ENCODE data around the gene RGP1.

RGP1 gene

DNA sequence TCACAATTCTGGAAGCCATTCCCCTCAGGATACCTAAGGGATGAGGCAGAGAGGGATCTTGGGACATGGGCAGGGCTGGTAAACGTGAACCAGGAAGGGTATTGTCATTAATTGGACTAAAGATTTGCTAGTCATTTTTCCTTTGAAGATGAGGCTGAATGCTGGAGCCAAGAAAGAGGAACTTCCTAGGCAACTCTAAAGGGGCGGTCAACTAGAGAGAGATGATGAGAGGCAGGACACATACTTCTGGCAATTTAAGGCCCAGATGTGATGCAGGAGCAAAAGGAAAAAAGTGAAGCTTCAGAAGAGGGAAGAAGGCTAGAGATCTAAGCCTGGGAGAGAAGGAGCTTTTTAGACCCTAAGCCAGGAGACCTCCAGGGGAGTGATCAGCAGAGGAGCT is 5.6 kb upstream of the RGP1 start:
- TF ChIP-seq, protein P1, sequence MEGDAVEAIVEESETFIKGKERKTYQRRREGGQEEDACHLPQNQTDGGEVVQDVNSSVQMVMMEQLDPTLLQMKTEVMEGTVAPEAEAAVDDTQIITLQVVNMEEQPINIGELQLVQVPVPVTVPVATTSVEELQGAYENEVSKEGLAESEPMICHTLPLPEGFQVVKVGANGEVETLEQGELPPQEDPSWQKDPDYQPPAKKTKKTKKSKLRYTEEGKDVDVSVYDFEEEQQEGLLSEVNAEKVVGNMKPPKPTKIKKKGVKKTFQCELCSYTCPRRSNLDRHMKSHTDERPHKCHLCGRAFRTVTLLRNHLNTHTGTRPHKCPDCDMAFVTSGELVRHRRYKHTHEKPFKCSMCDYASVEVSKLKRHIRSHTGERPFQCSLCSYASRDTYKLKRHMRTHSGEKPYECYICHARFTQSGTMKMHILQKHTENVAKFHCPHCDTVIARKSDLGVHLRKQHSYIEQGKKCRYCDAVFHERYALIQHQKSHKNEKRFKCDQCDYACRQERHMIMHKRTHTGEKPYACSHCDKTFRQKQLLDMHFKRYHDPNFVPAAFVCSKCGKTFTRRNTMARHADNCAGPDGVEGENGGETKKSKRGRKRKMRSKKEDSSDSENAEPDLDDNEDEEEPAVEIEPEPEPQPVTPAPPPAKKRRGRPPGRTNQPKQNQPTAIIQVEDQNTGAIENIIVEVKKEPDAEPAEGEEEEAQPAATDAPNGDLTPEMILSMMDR (IDR thresholded peaks at IDR 0.05; ENCODE audit: control insufficient read depth, extremely low read depth, insufficient read depth): no peak
- DNase-seq (ENCODE audit: low read depth): no peak
- no peak overlapping the region for H3K4me3 ChIP-seq (ENCODE audit: low read depth, low read length)

DNA sequence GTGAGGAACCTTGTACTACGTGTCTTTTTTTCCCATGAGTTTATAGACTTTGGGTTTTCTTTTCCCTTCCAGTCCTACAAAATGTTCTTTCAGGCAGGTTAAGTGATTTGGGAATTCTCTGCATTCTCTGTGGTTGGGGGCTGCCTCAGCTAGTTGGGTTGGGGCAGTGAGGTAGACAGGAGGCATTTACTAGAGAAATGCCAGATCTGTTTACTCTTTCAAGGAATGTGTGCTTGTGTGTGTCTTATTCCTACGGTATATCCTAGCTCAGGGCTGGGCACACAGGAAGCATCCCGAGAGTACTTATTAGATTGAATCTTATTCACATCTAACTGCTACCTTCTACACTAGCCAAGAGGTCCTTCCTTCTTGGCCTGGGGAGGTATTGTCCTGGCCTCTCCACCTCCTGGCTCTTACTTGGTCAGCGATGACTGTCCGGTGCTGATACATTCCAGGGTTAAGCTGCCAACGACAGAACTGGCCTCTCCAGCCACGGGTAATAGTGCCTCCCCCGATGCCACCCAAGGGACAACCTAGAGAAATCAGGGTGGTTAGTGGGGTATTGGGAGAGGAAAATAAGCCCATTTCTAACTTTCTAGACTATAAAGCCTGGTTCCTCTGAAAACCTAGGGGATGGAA is 5.1 kb upstream of the RGP1 start:
- DNase-seq (ENCODE audit: low read depth): no peak
- no peak overlapping the region for H3K4me3 ChIP-seq (ENCODE audit: low read depth, low read length)
- TF ChIP-seq, protein P1 (IDR thresholded peaks at IDR 0.05; ENCODE audit: control insufficient read depth, extremely low read depth, insufficient read depth): no peak

DNA sequence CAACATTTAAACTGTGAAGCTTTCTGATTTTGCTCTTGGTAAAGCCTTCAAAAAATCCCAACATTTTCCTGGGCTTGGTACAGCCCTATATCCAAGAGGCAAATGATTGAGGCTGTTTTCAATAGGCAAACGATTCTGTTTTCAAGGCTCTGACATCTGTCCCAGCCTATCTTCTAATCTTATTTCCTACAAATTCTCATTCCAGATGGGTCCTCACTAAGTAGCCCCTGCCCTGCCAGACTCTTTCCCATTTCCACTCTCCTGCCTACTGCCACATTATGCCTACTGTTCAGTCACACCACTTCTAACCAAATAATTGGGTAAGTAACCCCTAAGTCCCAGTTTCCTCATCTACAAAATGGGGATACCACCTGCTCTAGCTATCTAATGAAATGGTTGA is 3.5 kb upstream of the RGP1 start:
- no peak for DNase-seq (ENCODE audit: low read depth)
- TF ChIP-seq, protein P1 (IDR thresholded peaks at IDR 0.05; ENCODE audit: control insufficient read depth, extremely low read depth, insufficient read depth): no peak
- H3K4me3 ChIP-seq (ENCODE audit: low read depth, low read length): no peak overlapping the region

DNA sequence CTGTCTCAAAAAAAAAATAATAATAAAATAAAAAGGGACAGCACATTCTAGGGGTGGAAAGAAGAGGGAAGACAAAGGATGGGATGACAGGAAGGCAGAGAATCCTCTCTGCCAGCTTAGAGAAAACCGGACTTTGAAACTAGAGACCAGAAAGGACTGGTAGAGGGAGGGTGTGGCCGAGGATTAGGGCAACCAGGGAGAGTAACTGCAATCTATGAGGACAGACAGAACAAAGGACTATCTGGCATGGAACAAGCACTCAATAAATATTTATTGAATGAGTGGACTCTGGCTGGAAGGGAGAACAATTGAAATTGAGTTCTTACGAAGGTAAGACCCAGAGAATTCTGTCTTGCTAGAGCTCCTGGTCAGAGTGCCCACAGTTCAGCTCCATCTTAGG is 2.5 kb upstream of the RGP1 start:
- H3K4me3 ChIP-seq (ENCODE audit: low read depth, low read length): peak overlapping the region; percentile 79
- no peak for DNase-seq (ENCODE audit: low read depth)
- TF ChIP-seq, protein P1 (IDR thresholded peaks at IDR 0.05; ENCODE audit: control insufficient read depth, extremely low read depth, insufficient read depth): no peak

DNA sequence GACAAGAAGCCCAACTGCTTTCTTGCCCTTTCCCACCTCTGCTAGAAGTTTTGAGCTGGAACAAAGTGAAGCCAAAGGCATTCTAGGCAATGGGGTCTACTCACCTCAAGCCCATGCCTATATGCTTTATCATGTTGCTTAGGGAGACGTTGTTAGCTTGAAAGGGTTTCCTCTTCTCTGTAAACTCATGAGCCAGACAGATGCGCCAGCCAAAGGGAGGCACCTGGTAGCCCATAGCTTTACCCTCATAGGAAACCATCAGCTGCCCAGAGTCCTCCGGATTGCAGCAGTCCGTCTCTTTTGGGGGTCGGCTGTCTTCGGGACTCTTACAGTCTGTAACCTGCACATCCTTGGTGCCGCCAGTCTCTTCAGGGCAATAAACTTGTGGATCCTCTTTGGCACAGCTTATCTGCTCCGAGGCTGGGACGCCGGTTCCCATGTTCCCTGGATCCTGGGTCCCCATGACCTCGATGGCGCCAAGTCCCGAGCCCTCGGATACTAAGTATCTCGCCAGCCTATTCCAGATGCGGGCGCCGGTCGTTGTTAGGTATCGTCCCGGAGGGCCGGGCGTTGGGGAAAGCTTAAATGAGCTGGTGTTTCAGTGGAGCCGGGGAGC is 737 bp upstream of the RGP1 start:
- no peak for DNase-seq (ENCODE audit: low read depth)
- peak overlapping the region; percentile 79 for H3K4me3 ChIP-seq (ENCODE audit: low read depth, low read length)
- TF ChIP-seq, protein P1 (IDR thresholded peaks at IDR 0.05; ENCODE audit: control insufficient read depth, extremely low read depth, insufficient read depth): no peak

DNA sequence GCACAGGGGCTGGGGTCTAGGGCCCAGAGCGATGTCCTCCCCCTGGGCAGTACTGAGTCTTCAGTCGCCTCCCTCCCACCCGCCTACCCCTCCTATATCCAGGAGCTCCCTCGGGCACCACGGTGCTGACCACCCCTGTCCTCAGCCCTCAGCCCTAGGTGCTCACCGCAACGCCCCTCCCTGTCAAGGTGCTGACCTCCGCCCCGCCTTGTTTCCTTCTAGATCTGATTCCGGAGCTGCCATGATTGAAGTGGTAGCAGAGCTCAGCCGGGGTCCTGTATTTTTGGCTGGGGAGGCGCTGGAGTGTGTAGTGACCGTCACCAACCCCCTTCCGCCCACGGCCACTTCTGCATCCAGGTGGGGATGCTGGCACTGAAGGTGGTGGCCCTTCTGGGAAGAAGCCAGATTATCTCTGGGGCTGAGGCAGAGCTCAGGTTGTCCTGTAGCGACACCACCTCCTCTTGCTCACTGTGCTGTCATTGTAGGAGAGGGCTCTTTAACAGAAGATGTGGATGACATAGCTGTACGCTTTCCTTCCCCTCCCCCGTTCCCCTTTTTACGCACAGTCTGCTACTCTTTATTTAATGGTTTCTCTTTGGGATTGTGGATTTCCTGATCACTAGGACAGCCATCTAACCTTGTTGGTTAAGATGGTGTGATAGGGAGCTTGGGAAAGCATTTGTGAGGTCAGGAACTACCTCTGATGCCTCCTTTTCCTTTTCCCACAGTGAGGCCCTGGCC is 598 bp downstream of the RGP1 start:
- H3K4me3 ChIP-seq (ENCODE audit: low read depth, low read length): peak overlapping the region; percentile 79
- no peak for DNase-seq (ENCODE audit: low read depth)
- TF ChIP-seq, protein P1 (IDR thresholded peaks at IDR 0.05; ENCODE audit: control insufficient read depth, extremely low read depth, insufficient read depth): peak; percentile 11; the same call in 1 of the 2 replicates

Measured in LNCaP clone FGC (cell line).